Tibial artery (tissue), 4 donors: ENCODE data around the gene DCXR.

Source experiments
- DNase-seq, 2 donors: peaks; one replicate each; pipeline ENCODE4 v3.0.0-alpha.2; 2019
- H3K27ac ChIP-seq, 2 donors: fragments of 200-600 bp; sonication (generic) in 1 of 2; 1 replicate in 1 of 2; 2 replicates in 1 of 2; pipeline ENCODE4 v1.5.1; 2018 to 2019; ENCODE audit warnings: mild to moderate bottlenecking in 1 of 2
- H3K27me3 ChIP-seq, 2 donors: fragments of 200-600 bp; sonication (generic) in 1 of 2; one replicate each; pipeline versions ENCODE4 v1.5.1 to v1.6.0; 2016 to 2019
- H3K36me3 ChIP-seq, 3 donors: fragments of 200-600 bp; sonication (generic) in 2 of 3; one replicate each; pipeline ENCODE4 v1.5.1; 2016 to 2019; ENCODE audit warnings: mild to moderate bottlenecking in 2 of 3
- H3K4me1 ChIP-seq, 4 donors: fragments of 200-600 bp; sonication (generic) in 2 of 4; 1 replicate in 3 of 4; 2 replicates in 1 of 4; pipeline ENCODE4 v1.5.1; 2016 to 2019
- H3K4me3 ChIP-seq, 2 donors: fragments of 200-600 bp; sonication (generic) in 1 of 2; 1 replicate in 1 of 2; 2 replicates in 1 of 2; pipeline ENCODE4 v1.5.1; 2018 to 2019; ENCODE audit warnings: mild to moderate bottlenecking in 2 of 2
- H3K9me3 ChIP-seq, 3 donors: fragments of 200-600 bp; sonication (generic) in 1 of 3; one replicate each; pipeline ENCODE4 v1.5.1; 2016 to 2019
- CTCF ChIP-seq, 2 experiments: fragments of 200-600 bp in 1 of 2; fragments of 450-650 bp in 1 of 2; IDR thresholded peaks; one replicate each; pipeline ENCODE4 v1.5.1; 2017 to 2019; ENCODE audit warnings: antibody characterized with exemption in 2 of 2, mild to moderate bottlenecking in 1 of 2, moderate library complexity in 1 of 2
- intact Hi-C: fragments of 100-400 bp; cut with DNase I; formaldehyde crosslinking; loops from one replicate; pipeline ENCODE4 v1.15.0; 2023; ENCODE audit warnings: low total_unique reads

DCXR gene

DNA sequence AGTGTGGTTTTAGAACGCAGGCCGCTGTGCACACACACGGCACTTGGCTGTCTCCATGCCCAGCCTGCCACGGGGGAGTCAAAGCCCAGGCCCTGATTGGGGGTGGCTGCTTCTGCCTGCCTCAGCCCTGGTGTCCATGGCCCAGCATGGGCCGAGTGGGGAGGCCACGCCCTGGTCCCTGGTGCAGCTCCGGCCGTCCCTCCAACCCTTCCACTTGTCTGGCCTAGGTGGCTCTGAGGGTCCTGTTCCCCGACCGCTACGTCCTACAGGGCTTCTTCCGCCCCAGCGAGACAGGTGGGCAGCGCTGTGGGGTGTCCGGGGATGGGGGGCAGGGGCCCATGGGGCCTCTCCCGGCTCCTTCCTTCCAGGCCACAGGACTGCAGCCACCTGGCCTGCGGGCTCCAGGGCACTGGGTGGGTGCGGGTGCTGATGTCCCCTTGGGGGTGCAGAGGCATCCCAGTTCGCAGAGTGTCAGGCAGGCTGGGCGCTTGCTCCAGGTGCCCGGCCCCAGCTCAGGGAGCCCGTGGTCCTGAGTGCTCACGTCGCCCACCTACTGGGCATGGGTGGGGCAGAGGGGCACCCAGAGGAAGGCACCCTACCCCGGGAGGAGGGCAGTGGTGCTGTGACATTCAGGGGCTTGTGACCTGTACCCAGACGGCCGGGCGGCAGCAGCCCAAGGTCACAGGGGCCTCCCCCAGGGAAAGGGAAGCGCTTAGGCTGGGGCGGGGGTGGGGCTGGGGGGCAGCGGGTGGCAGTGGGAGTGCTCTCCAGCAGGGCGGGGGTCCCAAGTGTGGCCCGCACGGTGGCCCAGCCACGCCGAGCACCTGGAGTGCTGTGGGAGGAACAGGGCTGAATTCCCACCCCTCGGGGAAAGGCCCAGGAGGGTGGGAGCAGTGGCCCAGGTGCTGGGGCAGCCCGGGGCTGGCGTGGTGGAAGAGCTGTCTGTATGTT, 26.6 kb downstream of the DCXR start:
- Histone ChIP-seq H3K4me3 (no peak overlapping the region), H3K9me3 (no peaks in the 10 kb centered on the region), H3K36me3 (peaks cover 0 to 29% (median 10%) of the 10 kb centered on the region in 3 donors), H3K4me1 (peaks cover 0 to 42% (median 22%) of the 10 kb centered on the region in 4 donors), H3K27me3 (no peaks in the 10 kb centered on the region), H3K27ac (no peak overlapping the region)
- no peak for DNase-seq
- intact Hi-C loops = no loop called here
- TF ChIP-seq CTCF (IDR thresholded peaks at IDR 0.05) = no peak

GRCh38 chr17:82009413-82009812, 28.1 kb downstream of the DCXR start:
- H3K4me1 ChIP-seq = peaks cover 0 to 56% (median 33%) of the 10 kb centered on the region in 4 donors
- H3K36me3 ChIP-seq = peaks cover 0 to 29% (median 10%) of the 10 kb centered on the region in 3 donors
- no peaks in the 10 kb centered on the region for H3K9me3 ChIP-seq
- intact Hi-C loops = no loop called here
- H3K27me3 ChIP-seq = no peaks in the 10 kb centered on the region
- no peak overlapping the region for H3K27ac ChIP-seq
- no peak for TF ChIP-seq CTCF (IDR thresholded peaks at IDR 0.05)
- no peak for DNase-seq
- no peak overlapping the region for H3K4me3 ChIP-seq

DNA sequence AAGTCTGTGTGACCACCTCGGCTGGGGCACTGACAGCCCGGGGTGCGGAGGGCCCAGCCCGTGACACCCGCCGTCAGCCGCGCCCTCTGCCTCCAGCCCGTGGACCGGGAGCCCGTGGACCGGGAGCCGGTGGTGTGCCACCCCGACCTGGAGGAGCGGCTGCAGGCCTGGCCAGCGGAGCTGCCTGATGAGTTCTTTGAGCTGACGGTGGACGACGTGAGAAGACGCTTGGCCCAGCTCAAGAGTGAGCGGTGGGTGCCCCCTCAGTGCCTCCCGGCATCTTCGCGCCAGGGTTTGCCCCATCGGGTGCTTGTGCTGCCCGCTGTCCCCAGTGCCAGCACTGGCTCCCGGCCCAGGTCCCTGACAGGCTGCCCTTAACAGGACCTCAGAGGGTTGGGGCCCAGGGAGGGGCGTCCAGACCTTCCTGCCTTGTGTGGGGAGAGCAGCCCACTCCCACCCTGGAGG, 28.5 kb downstream of the DCXR start:
- DNase-seq = no peak

DNA sequence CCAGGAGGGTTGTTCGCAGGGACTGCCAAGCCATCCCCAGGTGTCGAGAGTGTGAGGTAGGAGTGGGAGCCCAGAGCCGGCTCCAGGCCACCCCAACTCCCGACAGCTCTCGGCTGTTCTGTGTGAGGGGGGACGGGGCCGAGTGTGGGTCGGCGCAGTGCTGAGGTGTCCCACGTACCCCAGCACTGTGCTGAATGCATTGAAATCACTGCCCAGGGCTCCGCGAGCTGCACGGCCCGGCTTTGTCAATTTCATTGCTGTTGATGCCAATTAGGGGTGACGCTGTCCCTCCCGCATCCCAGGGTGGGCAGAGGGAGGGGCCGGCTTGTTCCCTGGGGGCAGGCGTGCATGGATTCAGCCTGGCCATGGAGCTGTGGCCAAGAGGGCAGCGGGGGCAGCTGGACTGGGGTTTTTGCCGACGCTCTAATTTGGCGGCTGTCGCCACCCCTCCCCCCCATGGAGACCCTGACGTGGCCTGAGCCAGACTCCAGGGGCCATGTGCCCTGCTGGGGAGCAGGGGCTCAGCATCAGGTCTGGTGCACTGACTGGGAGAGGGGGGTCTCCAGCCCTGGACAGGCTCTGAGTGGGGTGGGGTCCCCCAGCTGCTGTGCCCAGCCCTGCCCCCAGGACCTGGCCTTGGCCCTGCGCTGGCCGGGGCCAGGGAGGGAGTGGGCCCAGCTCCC, 29.1 kb downstream of the DCXR start:
- TF ChIP-seq CTCF (IDR thresholded peaks at IDR 0.05) = no peak
- DNase-seq = no peak
- H3K4me3 ChIP-seq = no peak overlapping the region
- no peak overlapping the region for H3K27ac ChIP-seq
- H3K27me3 ChIP-seq = no peaks in the 10 kb centered on the region
- H3K9me3 ChIP-seq = no peaks in the 10 kb centered on the region
- peaks cover 5 to 64% (median 43%) of the 10 kb centered on the region in 4 donors for H3K4me1 ChIP-seq
- intact Hi-C loops = no loop called here
- peaks cover 0 to 29% (median 10%) of the 10 kb centered on the region in 3 donors for H3K36me3 ChIP-seq

More for the DNA sequence above, 28.5 kb downstream of the DCXR start:
- TF ChIP-seq CTCF (IDR thresholded peaks at IDR 0.05) = no peak
- Histone ChIP-seq H3K27me3 (no peaks in the 10 kb centered on the region), H3K4me1 (peaks cover 0 to 60% (median 38%) of the 10 kb centered on the region in 4 donors), H3K36me3 (peaks cover 0 to 29% (median 10%) of the 10 kb centered on the region in 3 donors), H3K27ac (no peak overlapping the region), H3K4me3 (no peak overlapping the region), H3K9me3 (no peaks in the 10 kb centered on the region)
- intact Hi-C loops = no loop called here

- intact Hi-C loops = no loop called here
- peaks cover 6 to 64% (median 49%) of the 10 kb centered on the region in 4 donors for H3K4me1 ChIP-seq
- TF ChIP-seq CTCF (IDR thresholded peaks at IDR 0.05) = no peak
- H3K27me3 ChIP-seq = no peaks in the 10 kb centered on the region
- no peak overlapping the region for H3K27ac ChIP-seq
- no peaks in the 10 kb centered on the region for H3K9me3 ChIP-seq
- DNase-seq = no peak
- no peak overlapping the region for H3K4me3 ChIP-seq
- peaks cover 0 to 29% (median 10%) of the 10 kb centered on the region in 3 donors for H3K36me3 ChIP-seq
Observed at GRCh38 chr17:82007495-82008257, 29.8 kb downstream of the DCXR start.
